ENCODE measurements around the gene RREB1.

RREB1 gene

GRCh38 chr6:7100072-7100752 is 7.5 kb upstream of the RREB1 start:
- H3K4me1 ChIP-seq (ENCODE audit: control insufficient read depth, insufficient read depth, low read length) = no peaks in the 10 kb centered on the region
- no peaks in the 10 kb centered on the region for H3K9me3 ChIP-seq (ENCODE audit: control insufficient read depth, insufficient read depth, low read depth, low read length)
- TF ChIP-seq ZNF555 (tag by site-specific recombination; conservative IDR thresholded peaks at IDR 0.05) (no peak), ZNF211 (tag by site-specific recombination; IDR thresholded peaks at IDR 0.05; ENCODE audit: low read depth) (no peak), ZNF148 (tag by site-specific recombination; IDR thresholded peaks at IDR 0.05; ENCODE audit: borderline replicate concordance) (no peak), ZNF423 (tag by site-specific recombination; IDR thresholded peaks at IDR 0.05) (no peak), ZNF776 (tag by site-specific recombination; IDR thresholded peaks at IDR 0.05; ENCODE audit: borderline replicate concordance) (no peak), ZNF747 (tag by site-specific recombination; IDR thresholded peaks at IDR 0.05) (no peak), INSM2 (tag by site-specific recombination; IDR thresholded peaks at IDR 0.05) (no peak), AEBP2 (tag by site-specific recombination; IDR thresholded peaks at IDR 0.05; ENCODE audit: borderline replicate concordance) (no peak), ZNF792 (tag by site-specific recombination; IDR thresholded peaks at IDR 0.05) (no peak), ZNF155 (tag by site-specific recombination; IDR thresholded peaks at IDR 0.05) (no peak)
- POLR2A ChIA-PET = no interaction called here
- H3K36me3 ChIP-seq (ENCODE audit: control insufficient read depth in 2 of 2, insufficient read depth in 1 of 2, low read length in 2 of 2) = no peaks in the 10 kb centered on the region
- no peak overlapping the region for H3K27ac ChIP-seq (ENCODE audit: extremely low read depth, low read depth, low read length)
- CTCF ChIA-PET = no interaction called here
- H3K4me3 ChIP-seq (ENCODE audit: low read depth, low read length) = no peak overlapping the region

GRCh38 chr6:7100753-7101081 is 7.0 kb upstream of the RREB1 start:
- no peaks in the 10 kb centered on the region for H3K9me3 ChIP-seq (ENCODE audit: control insufficient read depth, insufficient read depth, low read depth, low read length)
- CTCF ChIA-PET = no interaction called here
- no peaks in the 10 kb centered on the region for H3K4me1 ChIP-seq (ENCODE audit: control insufficient read depth, insufficient read depth, low read length)
- POLR2A ChIA-PET = no interaction called here
- H3K27ac ChIP-seq (ENCODE audit: extremely low read depth, low read depth, low read length) = no peak overlapping the region
- H3K36me3 ChIP-seq (ENCODE audit: control insufficient read depth in 2 of 2, insufficient read depth in 1 of 2, low read length in 2 of 2) = no peaks in the 10 kb centered on the region
- no peak overlapping the region for H3K4me3 ChIP-seq (ENCODE audit: low read depth, low read length)
- no peak for TF ChIP-seq FEZF1 (tag by site-specific recombination; IDR thresholded peaks at IDR 0.05)
- no peak for TF ChIP-seq ZNF248 (tag by site-specific recombination; IDR thresholded peaks at IDR 0.05)
- TF ChIP-seq ZNF521 (tag by site-specific recombination; IDR thresholded peaks at IDR 0.05) = no peak
- TF ChIP-seq ZNF426 (tag by site-specific recombination; IDR thresholded peaks at IDR 0.05) = no peak
- TF ChIP-seq ZNF624 (tag by site-specific recombination; IDR thresholded peaks at IDR 0.05) = no peak
- TF ChIP-seq ZNF140 (tag by site-specific recombination; IDR thresholded peaks at IDR 0.05) = no peak
- TF ChIP-seq ZNF449 (tag by site-specific recombination; IDR thresholded peaks at IDR 0.05) = no peak
- TF ChIP-seq ZNF585B (tag by site-specific recombination; IDR thresholded peaks at IDR 0.05) = no peak
- TF ChIP-seq ZNF214 (tag by site-specific recombination; IDR thresholded peaks at IDR 0.05; ENCODE audit: borderline replicate concordance) = no peak
- no peak for TF ChIP-seq ZBTB20 (tag by site-specific recombination; IDR thresholded peaks at IDR 0.05)
- TF ChIP-seq ZNF24 (tag by site-specific recombination; IDR thresholded peaks at IDR 0.05) = no peak
- TF ChIP-seq ZBTB17 (tag by site-specific recombination; IDR thresholded peaks at IDR 0.05) = no peak
- TF ChIP-seq ZNF16 (tag by site-specific recombination; IDR thresholded peaks at IDR 0.05; ENCODE audit: low read depth) = no peak
- no peak for TF ChIP-seq ZNF404 (tag by site-specific recombination; IDR thresholded peaks at IDR 0.05)
- TF ChIP-seq ZNF169 (tag by site-specific recombination; IDR thresholded peaks at IDR 0.05) = no peak
- TF ChIP-seq ZNF830 (tag by site-specific recombination; IDR thresholded peaks at IDR 0.05; ENCODE audit: low read depth) = no peak
- TF ChIP-seq ZNF48 (tag by site-specific recombination; IDR thresholded peaks at IDR 0.05) = no peak
